GM18505 (cell line): ENCODE data around the gene ABLIM1.

Experiments used
- ATAC-seq: cut with Tn5 transposase; IDR thresholded peaks from one replicate; pipeline ENCODE4 v1.9.1; 2021; ENCODE audit not compliant: unreplicated experiment
- POLR2A ChIP-seq: IDR thresholded peaks from 4 replicates; pipeline ENCODE4 v1.6.1; 2011; ENCODE audit warnings: borderline replicate concordance; ENCODE audit not compliant: insufficient read depth, insufficient read length; ENCODE audit errors: extremely low read depth

The ABLIM1 gene

GRCh38 chr10:114547056-114547455, 111.0 kb downstream of the ABLIM1 start:
- no peak for TF ChIP-seq POLR2A
- ATAC-seq = no peak

- TF ChIP-seq POLR2A = no peak
- no peak for ATAC-seq
These were observed 112.3 kb downstream of the ABLIM1 start for GRCh38 chr10:114545819-114546218.

- no peak for TF ChIP-seq POLR2A
- no peak for ATAC-seq
These were observed 113.0 kb downstream of the ABLIM1 start for GRCh38 chr10:114545071-114545470.

GRCh38 chr10:114544045-114544659, 113.9 kb downstream of the ABLIM1 start:
- peak; percentile 99 for ATAC-seq

GRCh38 chr10:114543456-114543855, 114.6 kb downstream of the ABLIM1 start:
- no peak for ATAC-seq
- no peak for TF ChIP-seq POLR2A

More at GRCh38 chr10:114544045-114544659, 113.9 kb downstream of the ABLIM1 start:
- peak; percentile 74 for TF ChIP-seq POLR2A

GRCh38 chr10:114542373-114542772, 115.7 kb downstream of the ABLIM1 start:
- TF ChIP-seq POLR2A = no peak
- ATAC-seq = no peak

GRCh38 chr10:114541797-114542160, 116.3 kb downstream of the ABLIM1 start:
- no peak for TF ChIP-seq POLR2A
- ATAC-seq = no peak

- no peak for TF ChIP-seq POLR2A
- no peak for ATAC-seq
These were observed 116.8 kb downstream of the ABLIM1 start for GRCh38 chr10:114541081-114541796.

- ATAC-seq = no peak
- no peak for TF ChIP-seq POLR2A
These were observed 117.8 kb downstream of the ABLIM1 start for GRCh38 chr10:114540236-114540635.

- TF ChIP-seq POLR2A = no peak
- ATAC-seq = no peak
These were observed 118.5 kb downstream of the ABLIM1 start for GRCh38 chr10:114539623-114540022.

- no peak for ATAC-seq
- no peak for TF ChIP-seq POLR2A
These were observed 119.7 kb downstream of the ABLIM1 start for GRCh38 chr10:114538181-114538906.

GRCh38 chr10:114537736-114538135, 120.3 kb downstream of the ABLIM1 start:
- no peak for ATAC-seq
- no peak for TF ChIP-seq POLR2A

GRCh38 chr10:114534571-114534981, 123.5 kb downstream of the ABLIM1 start:
- TF ChIP-seq POLR2A = no peak
- ATAC-seq = no peak

GRCh38 chr10:114532226-114532625, 125.8 kb downstream of the ABLIM1 start:
- TF ChIP-seq POLR2A = no peak

More at GRCh38 chr10:114532226-114532625, 125.8 kb downstream of the ABLIM1 start:
- ATAC-seq = no peak
